ENCODE results near the gene HCRTR1.

Gene HCRTR1

GRCh38 chr1:31643976-31644559, 26.6 kb downstream of the HCRTR1 start:
- peak overlapping the region; percentile 99 for H3K27ac Mint-ChIP-seq
- H3K27me3 Mint-ChIP-seq = no peaks in the 10 kb centered on the region
- H3K9me3 Mint-ChIP-seq (ENCODE audit: low read depth) = no peaks in the 10 kb centered on the region
- H3K36me3 Mint-ChIP-seq = no peaks in the 10 kb centered on the region
- H3K4me1 Mint-ChIP-seq (ENCODE audit: low read depth) = peaks cover 29% of the 10 kb centered on the region
- H3K4me3 Mint-ChIP-seq = peak overlapping the region; percentile 97

- H3K4me3 Mint-ChIP-seq = peak within 1 kb of the TSS; percentile 97
- no peaks in the 10 kb centered on the region for H3K36me3 Mint-ChIP-seq
- peak within 1 kb of the TSS; percentile 99 for H3K27ac Mint-ChIP-seq
Measured at GRCh38 chr1:31644560-31645273, 27.2 kb downstream of the HCRTR1 start, which contains the start of gene PEF1. PEF1 (minus strand) TSS chr1:31644876; CDS start chr1:31644864, 12 bp downstream.

GRCh38 chr1:31645274-31645568, 27.7 kb downstream of the HCRTR1 start:
- peak overlapping the region; percentile 97 for H3K4me3 Mint-ChIP-seq
- no peaks in the 10 kb centered on the region for H3K9me3 Mint-ChIP-seq (ENCODE audit: low read depth)

More at GRCh38 chr1:31644560-31645273, 27.2 kb downstream of the HCRTR1 start, which contains the start of gene PEF1:
- H3K4me1 Mint-ChIP-seq (ENCODE audit: low read depth) = peaks cover 29% of the 10 kb centered on the region
- no peaks in the 10 kb centered on the region for H3K27me3 Mint-ChIP-seq
- no peaks in the 10 kb centered on the region for H3K9me3 Mint-ChIP-seq (ENCODE audit: low read depth)

GRCh38 chr1:31646259-31646960, 28.9 kb downstream of the HCRTR1 start:
- Mint-ChIP-seq H3K4me3 (peak overlapping the region; percentile 97), H3K27me3 (no peaks in the 10 kb centered on the region), H3K9me3 (ENCODE audit: low read depth) (no peaks in the 10 kb centered on the region), H3K36me3 (no peaks in the 10 kb centered on the region), H3K27ac (no peak overlapping the region), H3K4me1 (ENCODE audit: low read depth) (peaks cover 29% of the 10 kb centered on the region)

More at GRCh38 chr1:31645274-31645568, 27.7 kb downstream of the HCRTR1 start:
- no peaks in the 10 kb centered on the region for H3K27me3 Mint-ChIP-seq
- peaks cover 29% of the 10 kb centered on the region for H3K4me1 Mint-ChIP-seq (ENCODE audit: low read depth)
- no peaks in the 10 kb centered on the region for H3K36me3 Mint-ChIP-seq
- peak overlapping the region; percentile 99 for H3K27ac Mint-ChIP-seq

- Mint-ChIP-seq H3K9me3 (ENCODE audit: low read depth) (no peaks in the 10 kb centered on the region), H3K4me1 (ENCODE audit: low read depth) (peaks cover 29% of the 10 kb centered on the region), H3K36me3 (no peaks in the 10 kb centered on the region), H3K27ac (no peak overlapping the region), H3K4me3 (peak overlapping the region; percentile 97), H3K27me3 (no peaks in the 10 kb centered on the region)
Measured at GRCh38 chr1:31647106-31647505, 29.6 kb downstream of the HCRTR1 start.

- Mint-ChIP-seq H3K27me3 (no peaks in the 10 kb centered on the region), H3K9me3 (ENCODE audit: low read depth) (no peaks in the 10 kb centered on the region), H3K27ac (no peak overlapping the region), H3K4me1 (ENCODE audit: low read depth) (peaks cover 24% of the 10 kb centered on the region), H3K36me3 (no peaks in the 10 kb centered on the region), H3K4me3 (no peak overlapping the region)
Measured at GRCh38 chr1:31648190-31648589, 30.7 kb downstream of the HCRTR1 start.

GRCh38 chr1:31648641-31649357, 31.3 kb downstream of the HCRTR1 start:
- H3K36me3 Mint-ChIP-seq = no peaks in the 10 kb centered on the region
- no peak overlapping the region for H3K27ac Mint-ChIP-seq

GRCh38 chr1:31650161-31651088, 32.9 kb downstream of the HCRTR1 start:
- H3K27me3 Mint-ChIP-seq = no peaks in the 10 kb centered on the region
- H3K36me3 Mint-ChIP-seq = no peaks in the 10 kb centered on the region
- peaks cover 8% of the 10 kb centered on the region for H3K4me1 Mint-ChIP-seq (ENCODE audit: low read depth)
- no peaks in the 10 kb centered on the region for H3K9me3 Mint-ChIP-seq (ENCODE audit: low read depth)
- no peak overlapping the region for H3K27ac Mint-ChIP-seq
- H3K4me3 Mint-ChIP-seq = no peak overlapping the region

More at GRCh38 chr1:31648641-31649357, 31.3 kb downstream of the HCRTR1 start:
- no peaks in the 10 kb centered on the region for H3K27me3 Mint-ChIP-seq
- H3K4me1 Mint-ChIP-seq (ENCODE audit: low read depth) = peaks cover 19% of the 10 kb centered on the region
- H3K4me3 Mint-ChIP-seq = no peak overlapping the region
- H3K9me3 Mint-ChIP-seq (ENCODE audit: low read depth) = no peaks in the 10 kb centered on the region

GRCh38 chr1:31651089-31651420, 33.6 kb downstream of the HCRTR1 start:
- Mint-ChIP-seq H3K27ac (no peak overlapping the region), H3K9me3 (ENCODE audit: low read depth) (no peaks in the 10 kb centered on the region), H3K4me3 (no peak overlapping the region), H3K27me3 (no peaks in the 10 kb centered on the region), H3K36me3 (no peaks in the 10 kb centered on the region), H3K4me1 (ENCODE audit: low read depth) (peaks cover 4% of the 10 kb centered on the region)

- Mint-ChIP-seq H3K36me3 (no peaks in the 10 kb centered on the region), H3K4me1 (ENCODE audit: low read depth) (no peaks in the 10 kb centered on the region), H3K4me3 (no peak overlapping the region), H3K27ac (no peak overlapping the region), H3K9me3 (ENCODE audit: low read depth) (no peaks in the 10 kb centered on the region), H3K27me3 (no peaks in the 10 kb centered on the region)
Measured at GRCh38 chr1:31651766-31652165, 34.3 kb downstream of the HCRTR1 start.

GRCh38 chr1:31652891-31653499, 35.5 kb downstream of the HCRTR1 start:
- Mint-ChIP-seq H3K4me1 (ENCODE audit: low read depth) (no peaks in the 10 kb centered on the region), H3K4me3 (no peak overlapping the region), H3K27me3 (no peaks in the 10 kb centered on the region), H3K27ac (no peak overlapping the region), H3K36me3 (no peaks in the 10 kb centered on the region), H3K9me3 (ENCODE audit: low read depth) (no peaks in the 10 kb centered on the region)

- Mint-ChIP-seq H3K4me3 (no peak overlapping the region), H3K36me3 (no peaks in the 10 kb centered on the region), H3K27ac (no peak overlapping the region), H3K27me3 (no peaks in the 10 kb centered on the region), H3K4me1 (ENCODE audit: low read depth) (no peaks in the 10 kb centered on the region), H3K9me3 (ENCODE audit: low read depth) (no peaks in the 10 kb centered on the region)
Measured at GRCh38 chr1:31653717-31654473, 36.4 kb downstream of the HCRTR1 start.

GRCh38 chr1:31654474-31654776, 36.9 kb downstream of the HCRTR1 start:
- H3K27ac Mint-ChIP-seq = no peak overlapping the region
- H3K4me1 Mint-ChIP-seq (ENCODE audit: low read depth) = no peaks in the 10 kb centered on the region
- H3K9me3 Mint-ChIP-seq (ENCODE audit: low read depth) = no peaks in the 10 kb centered on the region
- H3K27me3 Mint-ChIP-seq = no peaks in the 10 kb centered on the region
- no peak overlapping the region for H3K4me3 Mint-ChIP-seq
- H3K36me3 Mint-ChIP-seq = no peaks in the 10 kb centered on the region

Data from activated naive CD8-positive, alpha-beta T cell (primary cell).